ENCODE measurements around the gene TMUB2. TPM values are rescaled to one million over a fixed set of nuclear protein-coding genes. Genes with fewer than 3 reads are reported as not detected.
A peak's percentile ranks its signal among the peaks of the same experiment; 100 is the strongest.

The TMUB2 gene
- total and polyA plus RNA-seq, 10 donors, result 26.8 to 59.0 (median 43.6) TPM

- no peak for DNase-seq
- no peaks in the 10 kb centered on the region for H3K27me3 ChIP-seq (replicated peaks in 1 of 7)
- no peak overlapping the region for H3K4me3 ChIP-seq
- peaks cover 14 to 63% (median 39%) of the 10 kb centered on the region in 6 donors for H3K4me1 ChIP-seq
- H3K36me3 ChIP-seq, result peaks cover 2 to 69% (median 63%) of the 10 kb centered on the region in 6 donors
- H3K9me3 ChIP-seq, result no peaks in the 10 kb centered on the region
- intact Hi-C loops (cut with DNase I; ENCODE audit: low total_unique reads), result no loop called here
- peak overlapping the region in 1 of 8 donors; percentile 56 for H3K27ac ChIP-seq
- 90 to 95% (median 91%) methylated on average over 10 of the region's 10 CpGs for WGBS, 5 donors
- TF ChIP-seq POLR2AphosphoS5 (IDR thresholded peaks at IDR 0.05), result peak in 2 of 3 donors; percentile 3 to 69
- TF ChIP-seq, protein P1, sequence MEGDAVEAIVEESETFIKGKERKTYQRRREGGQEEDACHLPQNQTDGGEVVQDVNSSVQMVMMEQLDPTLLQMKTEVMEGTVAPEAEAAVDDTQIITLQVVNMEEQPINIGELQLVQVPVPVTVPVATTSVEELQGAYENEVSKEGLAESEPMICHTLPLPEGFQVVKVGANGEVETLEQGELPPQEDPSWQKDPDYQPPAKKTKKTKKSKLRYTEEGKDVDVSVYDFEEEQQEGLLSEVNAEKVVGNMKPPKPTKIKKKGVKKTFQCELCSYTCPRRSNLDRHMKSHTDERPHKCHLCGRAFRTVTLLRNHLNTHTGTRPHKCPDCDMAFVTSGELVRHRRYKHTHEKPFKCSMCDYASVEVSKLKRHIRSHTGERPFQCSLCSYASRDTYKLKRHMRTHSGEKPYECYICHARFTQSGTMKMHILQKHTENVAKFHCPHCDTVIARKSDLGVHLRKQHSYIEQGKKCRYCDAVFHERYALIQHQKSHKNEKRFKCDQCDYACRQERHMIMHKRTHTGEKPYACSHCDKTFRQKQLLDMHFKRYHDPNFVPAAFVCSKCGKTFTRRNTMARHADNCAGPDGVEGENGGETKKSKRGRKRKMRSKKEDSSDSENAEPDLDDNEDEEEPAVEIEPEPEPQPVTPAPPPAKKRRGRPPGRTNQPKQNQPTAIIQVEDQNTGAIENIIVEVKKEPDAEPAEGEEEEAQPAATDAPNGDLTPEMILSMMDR (IDR thresholded peaks at IDR 0.05 in 8 of 11, conservative IDR thresholded peaks at IDR 0.05 in 3 of 11), result no peak
Observed at GRCh38 chr17:44190481-44190880, 3.7 kb downstream of the TMUB2 start.

DNA sequence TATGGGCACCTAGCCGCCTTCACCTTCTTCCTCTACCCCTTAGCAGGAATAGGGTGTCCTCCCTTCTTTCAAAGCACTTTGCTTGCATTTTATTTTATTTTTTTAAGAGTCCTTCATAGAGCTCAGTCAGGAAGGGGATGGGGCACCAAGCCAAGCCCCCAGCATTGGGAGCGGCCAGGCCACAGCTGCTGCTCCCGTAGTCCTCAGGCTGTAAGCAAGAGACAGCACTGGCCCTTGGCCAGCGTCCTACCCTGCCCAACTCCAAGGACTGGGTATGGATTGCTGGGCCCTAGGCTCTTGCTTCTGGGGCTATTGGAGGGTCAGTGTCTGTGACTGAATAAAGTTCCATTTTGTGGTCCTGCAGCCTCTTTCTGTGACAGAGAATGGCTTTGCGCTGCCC, 4.6 kb downstream of the TMUB2 start:
- 71 to 84% (median 82%) methylated on average over 5 of the region's 5 CpGs for WGBS, 5 donors
- peak in 2 of 3 donors; percentile 4 to 39 for TF ChIP-seq POLR2AphosphoS5 (IDR thresholded peaks at IDR 0.05)
- no peak for TF ChIP-seq POLR2A (IDR thresholded peaks at IDR 0.05)
- intact Hi-C loops (cut with DNase I; ENCODE audit: low total_unique reads), result no loop called here
- Histone ChIP-seq H3K36me3 (peaks cover 2 to 77% (median 69%) of the 10 kb centered on the region in 6 donors), H3K4me3 (no peak overlapping the region), H3K27me3 (replicated peaks in 1 of 7) (no peaks in the 10 kb centered on the region), H3K4me1 (peaks cover 10 to 64% (median 34%) of the 10 kb centered on the region in 6 donors), H3K27ac (peak overlapping the region in 3 of 8 donors; percentile 27 to 56 (median 50)), H3K9me3 (no peaks in the 10 kb centered on the region)
- no peak for DNase-seq

DNA sequence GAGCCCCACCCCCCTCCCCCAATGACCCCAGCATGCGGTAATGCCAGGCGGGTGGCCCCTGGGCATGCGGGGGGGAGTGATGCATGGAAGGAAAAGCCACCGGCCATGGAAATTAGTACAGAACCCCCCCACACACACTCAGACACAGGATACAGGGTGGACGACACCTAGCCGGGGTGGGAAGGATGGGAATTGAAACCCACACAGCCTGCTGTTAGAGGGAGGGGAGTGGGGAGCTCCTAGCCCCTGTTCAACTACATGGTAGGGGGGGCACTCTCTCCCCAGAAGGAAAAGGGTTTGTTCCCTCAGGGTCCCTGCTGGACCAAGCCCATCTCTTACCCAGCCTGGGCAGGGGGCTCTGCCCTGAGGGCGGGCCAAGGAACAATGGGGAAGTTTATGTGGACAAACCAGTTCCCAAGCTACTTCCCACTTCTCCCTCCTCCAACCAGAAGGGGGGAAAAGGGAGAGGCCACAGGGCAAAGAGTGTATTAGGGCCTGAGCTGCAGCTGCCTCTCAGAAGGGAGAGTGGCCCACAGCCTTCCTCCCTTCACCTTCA, 5.2 kb downstream of the TMUB2 start:
- Histone ChIP-seq H3K27me3 (replicated peaks in 1 of 7) (no peaks in the 10 kb centered on the region), H3K4me3 (no peak overlapping the region), H3K27ac (peak overlapping the region in 3 of 8 donors; percentile 1 to 56 (median 50)), H3K36me3 (peaks cover 2 to 84% (median 74%) of the 10 kb centered on the region in 6 donors), H3K4me1 (peaks cover 10 to 71% (median 36%) of the 10 kb centered on the region in 6 donors), H3K9me3 (no peaks in the 10 kb centered on the region)
- DNase-seq, result no peak
- intact Hi-C loops (cut with DNase I; ENCODE audit: low total_unique reads), result no loop called here
- 63 to 72% (median 66%) methylated on average over 6 to 7 of the region's 7 CpGs for WGBS, 5 donors
- TF ChIP-seq, protein P1 (IDR thresholded peaks at IDR 0.05 in 8 of 11, conservative IDR thresholded peaks at IDR 0.05 in 3 of 11), result no peak
- peak in 2 of 3 donors; percentile 12 to 30 for TF ChIP-seq POLR2AphosphoS5 (IDR thresholded peaks at IDR 0.05)

DNA sequence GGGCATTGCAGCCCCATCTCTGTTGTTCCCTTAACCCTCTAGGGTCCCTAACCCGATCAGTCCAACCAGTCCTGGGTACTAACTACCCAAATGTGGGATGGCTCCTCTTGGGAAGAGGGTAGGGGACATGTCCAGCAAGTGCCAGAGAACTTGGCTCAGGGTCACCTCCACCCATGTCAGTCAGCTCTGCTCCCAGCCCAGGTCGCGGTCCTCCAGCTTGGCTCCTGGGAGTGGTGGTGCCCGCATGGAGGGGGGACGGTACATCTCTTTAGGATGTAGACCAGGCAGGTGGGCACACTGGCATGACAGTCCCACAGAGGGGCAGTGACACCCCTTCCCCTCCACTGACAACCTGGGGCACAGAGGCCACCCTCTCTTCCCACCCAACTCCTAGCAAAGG, 6.0 kb downstream of the TMUB2 start:
- TF ChIP-seq POLR2AphosphoS5 (IDR thresholded peaks at IDR 0.05), result peak in 1 of 3 donors; percentile 62
- TF ChIP-seq POLR2A (IDR thresholded peaks at IDR 0.05), result no peak
- H3K27me3 ChIP-seq (replicated peaks in 1 of 7), result no peaks in the 10 kb centered on the region
- H3K36me3 ChIP-seq, result peaks cover 2 to 91% (median 80%) of the 10 kb centered on the region in 6 donors
- H3K4me3 ChIP-seq, result no peak overlapping the region
- WGBS, 5 donors, result 91 to 99% (median 97%) methylated on average over 4 to 5 of the region's 5 CpGs
- intact Hi-C loops (cut with DNase I; ENCODE audit: low total_unique reads), result no loop called here
- H3K4me1 ChIP-seq, result peaks cover 15 to 72% (median 38%) of the 10 kb centered on the region in 6 donors
- H3K27ac ChIP-seq, result peak overlapping the region in 3 of 8 donors; percentile 7 to 56 (median 50)
- no peaks in the 10 kb centered on the region for H3K9me3 ChIP-seq
- no peak for DNase-seq

DNA sequence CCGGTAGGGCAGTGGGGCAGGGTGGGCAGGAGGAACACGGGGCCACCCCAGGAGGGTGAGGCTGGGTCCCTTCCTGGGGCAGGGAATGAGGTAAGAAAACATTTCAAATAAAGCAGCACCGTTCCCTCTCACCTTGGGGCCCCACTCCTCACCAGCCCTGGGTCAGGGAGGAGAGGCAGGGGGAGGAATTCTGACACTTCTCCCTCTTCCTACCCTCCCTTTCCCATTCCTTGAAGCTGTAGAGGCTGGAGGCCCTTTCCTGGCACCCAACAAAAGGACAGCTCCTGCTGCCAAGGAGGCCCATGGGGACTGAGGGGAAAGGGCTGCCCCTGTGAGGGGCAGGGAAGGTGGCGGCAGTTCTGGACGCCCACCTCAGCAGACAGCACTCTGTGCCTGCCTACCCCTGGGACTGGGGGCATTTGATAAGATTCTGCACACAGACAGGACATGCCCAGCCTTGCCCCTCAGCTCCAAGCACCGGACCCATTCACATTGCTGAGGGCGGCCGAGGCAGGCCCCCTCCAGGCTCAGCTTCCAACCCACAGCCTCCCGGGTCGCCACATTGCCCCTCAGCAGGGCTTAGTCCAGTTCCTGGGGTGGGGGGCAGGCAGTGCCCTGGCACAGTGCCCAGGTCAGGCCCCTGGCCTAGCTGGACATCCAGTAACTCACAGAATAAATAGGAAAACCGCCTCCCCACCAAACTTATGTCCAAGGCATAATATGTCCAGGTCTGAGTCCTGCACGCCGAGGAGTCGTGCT, 6.7 kb downstream of the TMUB2 start:
- Histone ChIP-seq H3K4me1 (peaks cover 14 to 72% (median 38%) of the 10 kb centered on the region in 6 donors), H3K27me3 (replicated peaks in 1 of 7) (no peaks in the 10 kb centered on the region)
- 88 to 95% (median 93%) methylated on average over 12 to 14 of the region's 14 CpGs for WGBS, 5 donors

More for the DNA sequence above, 6.7 kb downstream of the TMUB2 start:
- TF ChIP-seq POLR2A (IDR thresholded peaks at IDR 0.05), result no peak
- TF ChIP-seq POLR2AphosphoS5 (IDR thresholded peaks at IDR 0.05), result peak in 2 of 3 donors; percentile 16 to 64
- Histone ChIP-seq H3K27ac (peak overlapping the region in 2 of 8 donors; percentile 7 to 50), H3K36me3 (peaks cover 2 to 93% (median 81%) of the 10 kb centered on the region in 6 donors), H3K9me3 (no peaks in the 10 kb centered on the region), H3K4me3 (no peak overlapping the region)
- intact Hi-C loops (cut with DNase I; ENCODE audit: low total_unique reads), result no loop called here
- DNase-seq, result no peak

Measured in spleen (tissue), 11 donors.